Gastroesophageal sphincter (tissue), 4 donors: ENCODE measurements around the gene ITGA7. TPM values are rescaled to one million over a fixed set of nuclear protein-coding genes. Genes with fewer than 3 reads are reported as not detected.

Experiments
- ATAC-seq: fragments of 150-250 bp; one replicate; pipeline ENCODE4 v1.9.1; 2016; ENCODE audit warnings: mild to moderate bottlenecking, moderate library complexity
- H3K27ac ChIP-seq, 4 donors: fragments of 200-600 bp; sonication (generic) in 3 of 4; 1 replicate in 3 of 4; 2 replicates in 1 of 4; pipeline ENCODE4 v1.5.1; 2016 to 2019
- H3K27me3 ChIP-seq: fragments of 200-600 bp; sonication (generic); one replicate; pipeline ENCODE4 v1.5.1; 2019
- H3K36me3 ChIP-seq, 2 donors: fragments of 200-600 bp; sonication (generic); one replicate each; pipeline ENCODE4 v1.5.1; 2019; ENCODE audit warnings: control low read depth in 1 of 2
- H3K4me1 ChIP-seq, 3 donors: fragments of 200-600 bp; sonication (generic); 1 replicate in 2 of 3; 2 replicates in 1 of 3; pipeline ENCODE4 v1.5.1; 2016 to 2019; ENCODE audit warnings: control low read depth in 2 of 3
- H3K4me3 ChIP-seq, 2 donors: fragments of 200-600 bp; sonication (generic); one replicate each; pipeline ENCODE4 v1.5.1; 2019; ENCODE audit warnings: mild to moderate bottlenecking in 1 of 2, moderate library complexity in 1 of 2
- H3K9me3 ChIP-seq, 3 donors: fragments of 200-600 bp; sonication (generic); one replicate each; pipeline ENCODE4 v1.5.1; 2017 to 2019; ENCODE audit warnings: control low read depth in 2 of 3
- EP300 ChIP-seq: sonication (generic); formaldehyde crosslinking; IDR thresholded peaks from one replicate; pipeline ENCODE4 v1.6.1; 2017; ENCODE audit warnings: antibody characterized with exemption, mild to moderate bottlenecking
- POLR2A ChIP-seq, 2 donors: fragments of 450-650 bp; IDR thresholded peaks; one replicate each; pipeline ENCODE4 v1.6.1; 2017; ENCODE audit warnings: antibody characterized with exemption in 2 of 2, mild to moderate bottlenecking in 2 of 2, moderate library complexity in 1 of 2
- POLR2AphosphoS5 ChIP-seq: sonication (generic); formaldehyde crosslinking; IDR thresholded peaks from one replicate; pipeline ENCODE4 v1.6.1; 2017; ENCODE audit warnings: antibody characterized with exemption
- WGBS, 2 donors: methylation state at CpG; one replicate each; pipeline ENCODE4 v1.1.5; 2018; ENCODE audit warnings: low coverage in 1 of 2; 5-methylcytosine and 5-hydroxymethylcytosine counted together
- total RNA-seq, 4 donors: library from RNA; depleted of rRNA; stranded (reverse); fragments of >200 nt; gene quantifications; one replicate each; pipeline ENCODE4 v1.1.0, GENCODE V29; 2016
- TF ChIP-seq, protein P1 (sequence below), 4 experiments: fragments of 200-600 bp in 2 of 4; fragments of 450-650 bp in 2 of 4; sonication (generic) in 1 of 4; IDR thresholded peaks; one replicate each; pipeline ENCODE4 v1.5.1; 2017 to 2019; ENCODE audit warnings: antibody characterized with exemption in 4 of 4, mild to moderate bottlenecking in 2 of 4, moderate library complexity in 2 of 4

ITGA7 gene
- total RNA-seq, 4 donors from 2014 or later = 143 to 260 (median 182) TPM

DNA sequence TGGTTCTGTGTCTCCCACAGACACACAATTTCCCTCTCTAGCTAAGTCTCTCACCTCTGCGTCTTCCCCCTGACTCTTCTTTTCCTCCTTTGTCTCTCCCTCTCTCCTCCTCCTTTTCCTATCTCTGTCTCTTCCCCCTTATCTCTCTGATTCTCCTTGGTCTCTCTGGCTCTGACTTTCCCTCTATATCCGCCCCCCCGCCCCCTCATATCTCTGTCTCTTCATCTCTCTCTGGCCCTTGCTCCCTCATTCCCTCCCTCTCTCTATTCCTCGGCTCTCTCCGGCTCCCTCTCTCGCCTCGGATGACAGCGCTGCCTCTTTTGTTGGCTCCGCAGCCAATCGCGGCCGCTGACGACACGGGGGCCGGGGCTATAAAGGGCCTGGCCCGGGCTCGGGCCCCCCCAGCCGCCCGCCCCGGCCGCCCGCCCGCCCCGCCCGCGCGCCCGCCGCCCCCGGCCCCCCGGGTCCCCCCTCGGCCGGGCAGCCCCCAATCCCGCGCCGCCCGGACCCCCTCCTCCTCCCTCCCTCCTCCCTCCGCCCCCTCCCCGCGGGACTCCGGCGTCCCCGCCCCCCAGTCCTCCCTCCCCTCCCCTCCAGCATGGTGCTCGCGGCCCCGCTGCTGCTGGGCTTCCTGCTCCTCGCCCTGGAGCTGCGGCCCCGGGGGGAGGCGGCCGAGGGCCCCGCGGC, 35.2 kb upstream of the ITGA7 start, which contains the start of gene GDF11:
GDF11 (plus strand) TSS at position 404 of the 687 bp plus-strand sequence; CDS start at position 599, 195 bp downstream.
- WGBS, 2 donors = 2 to 4% methylated on average over 3 to 12 of the region's 53 CpGs
- no peaks in the 10 kb centered on the region for H3K9me3 ChIP-seq
- H3K36me3 ChIP-seq = no peaks in the 10 kb centered on the region
- H3K27me3 ChIP-seq = no peaks in the 10 kb centered on the region
- peak within 1 kb of the TSS; percentile 46 to 64 for H3K4me3 ChIP-seq
- H3K27ac ChIP-seq = peak within 1 kb of the TSS in 3 of 4 donors; percentile 74 to 90 (median 83)
- TF ChIP-seq, protein P1, sequence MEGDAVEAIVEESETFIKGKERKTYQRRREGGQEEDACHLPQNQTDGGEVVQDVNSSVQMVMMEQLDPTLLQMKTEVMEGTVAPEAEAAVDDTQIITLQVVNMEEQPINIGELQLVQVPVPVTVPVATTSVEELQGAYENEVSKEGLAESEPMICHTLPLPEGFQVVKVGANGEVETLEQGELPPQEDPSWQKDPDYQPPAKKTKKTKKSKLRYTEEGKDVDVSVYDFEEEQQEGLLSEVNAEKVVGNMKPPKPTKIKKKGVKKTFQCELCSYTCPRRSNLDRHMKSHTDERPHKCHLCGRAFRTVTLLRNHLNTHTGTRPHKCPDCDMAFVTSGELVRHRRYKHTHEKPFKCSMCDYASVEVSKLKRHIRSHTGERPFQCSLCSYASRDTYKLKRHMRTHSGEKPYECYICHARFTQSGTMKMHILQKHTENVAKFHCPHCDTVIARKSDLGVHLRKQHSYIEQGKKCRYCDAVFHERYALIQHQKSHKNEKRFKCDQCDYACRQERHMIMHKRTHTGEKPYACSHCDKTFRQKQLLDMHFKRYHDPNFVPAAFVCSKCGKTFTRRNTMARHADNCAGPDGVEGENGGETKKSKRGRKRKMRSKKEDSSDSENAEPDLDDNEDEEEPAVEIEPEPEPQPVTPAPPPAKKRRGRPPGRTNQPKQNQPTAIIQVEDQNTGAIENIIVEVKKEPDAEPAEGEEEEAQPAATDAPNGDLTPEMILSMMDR (IDR thresholded peaks at IDR 0.05) = peak in 1 of 4 experiments; percentile 4
- TF ChIP-seq EP300 (no peak), POLR2AphosphoS5 (peak; percentile 40)
- peaks cover 0 to 62% (median 35%) of the 10 kb centered on the region in 3 donors for H3K4me1 ChIP-seq
- ATAC-seq = peak; percentile 86

DNA sequence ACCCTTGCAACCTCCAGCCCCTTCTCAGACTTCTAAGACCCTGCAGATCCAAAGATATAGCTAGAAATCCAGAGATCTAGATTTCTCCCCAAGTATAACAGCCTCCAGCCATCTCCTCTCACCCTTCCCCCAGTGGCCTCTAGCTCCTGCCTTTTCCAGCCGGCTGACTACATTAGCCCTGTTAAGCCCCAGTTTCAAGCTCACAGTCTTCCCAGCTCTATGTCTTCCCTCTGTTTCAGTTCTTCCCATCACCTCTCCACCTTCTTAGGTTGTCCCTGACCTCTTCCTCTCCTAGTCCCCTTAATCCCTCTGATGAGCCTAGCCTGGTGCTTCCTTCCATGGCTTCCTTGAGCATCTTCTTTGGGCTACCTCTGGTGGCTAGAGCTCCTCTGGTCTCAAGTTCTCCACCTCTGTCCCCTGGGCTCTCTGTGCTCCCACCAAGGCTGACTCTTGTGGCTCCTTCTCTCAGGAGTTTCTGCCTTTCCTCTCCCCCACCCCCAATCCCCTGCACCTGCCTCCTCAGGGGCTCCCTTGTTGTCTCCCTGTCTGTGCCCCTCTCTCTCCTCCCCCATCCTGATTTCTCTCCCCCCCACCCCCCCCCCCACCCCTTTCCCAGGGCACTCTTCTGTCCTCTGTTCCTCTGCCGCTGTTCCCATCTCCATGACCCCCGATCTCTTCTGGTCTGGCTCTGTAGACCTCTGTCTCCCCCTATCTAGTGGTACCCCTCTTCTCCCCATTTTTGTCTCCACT, 34.4 kb upstream of the ITGA7 start:
- Histone ChIP-seq H3K4me1 (peaks cover 0 to 62% (median 41%) of the 10 kb centered on the region in 3 donors), H3K4me3 (peak overlapping the region in 1 of 2 donors; percentile 64)
- TF ChIP-seq EP300 (no peak), POLR2A (IDR thresholded peaks at IDR 0.05) (no peak), POLR2AphosphoS5 (no peak)
- TF ChIP-seq, protein P1 (IDR thresholded peaks at IDR 0.05) = no peak

DNA sequence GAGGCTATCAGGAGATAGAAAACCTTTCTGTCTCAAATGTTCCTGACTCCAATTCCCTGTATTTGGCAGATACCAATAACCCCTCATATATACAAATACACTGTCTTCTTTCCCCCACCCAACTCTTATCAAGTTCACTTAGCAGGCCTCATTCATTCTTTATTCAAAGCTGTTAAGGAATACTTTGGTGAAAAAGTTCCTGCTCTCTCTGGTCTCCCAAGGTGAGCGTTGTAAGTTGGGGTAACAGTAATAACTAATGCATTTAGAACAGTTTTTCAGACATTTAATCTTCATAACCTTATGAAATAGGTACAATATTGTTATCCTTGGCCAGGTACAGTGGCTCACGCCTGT, 31.3 kb upstream of the ITGA7 start:
- peak overlapping the region in 1 of 2 donors; percentile 60 for H3K4me3 ChIP-seq
- H3K4me1 ChIP-seq = peaks cover 0 to 38% (median 21%) of the 10 kb centered on the region in 3 donors
- H3K9me3 ChIP-seq = no peaks in the 10 kb centered on the region
- no peak for ATAC-seq
- H3K36me3 ChIP-seq = no peaks in the 10 kb centered on the region
- TF ChIP-seq, protein P1 (IDR thresholded peaks at IDR 0.05) = no peak
- no peak for TF ChIP-seq POLR2AphosphoS5
- TF ChIP-seq EP300 = no peak
- no peak for TF ChIP-seq POLR2A (IDR thresholded peaks at IDR 0.05)
- peak overlapping the region in 1 of 4 donors; percentile 79 for H3K27ac ChIP-seq
- 56 to 70% methylated on average over 2 of the region's 2 CpGs for WGBS, 2 donors
- no peaks in the 10 kb centered on the region for H3K27me3 ChIP-seq

More for the DNA sequence above, 34.4 kb upstream of the ITGA7 start:
- no peaks in the 10 kb centered on the region for H3K27me3 ChIP-seq
- no peaks in the 10 kb centered on the region for H3K36me3 ChIP-seq
- 9 to 18% methylated on average over 3 of the region's 3 CpGs for WGBS, 2 donors
- ATAC-seq = no peak
- H3K27ac ChIP-seq = peak overlapping the region in 3 of 4 donors; percentile 74 to 90 (median 83)
- no peaks in the 10 kb centered on the region for H3K9me3 ChIP-seq

DNA sequence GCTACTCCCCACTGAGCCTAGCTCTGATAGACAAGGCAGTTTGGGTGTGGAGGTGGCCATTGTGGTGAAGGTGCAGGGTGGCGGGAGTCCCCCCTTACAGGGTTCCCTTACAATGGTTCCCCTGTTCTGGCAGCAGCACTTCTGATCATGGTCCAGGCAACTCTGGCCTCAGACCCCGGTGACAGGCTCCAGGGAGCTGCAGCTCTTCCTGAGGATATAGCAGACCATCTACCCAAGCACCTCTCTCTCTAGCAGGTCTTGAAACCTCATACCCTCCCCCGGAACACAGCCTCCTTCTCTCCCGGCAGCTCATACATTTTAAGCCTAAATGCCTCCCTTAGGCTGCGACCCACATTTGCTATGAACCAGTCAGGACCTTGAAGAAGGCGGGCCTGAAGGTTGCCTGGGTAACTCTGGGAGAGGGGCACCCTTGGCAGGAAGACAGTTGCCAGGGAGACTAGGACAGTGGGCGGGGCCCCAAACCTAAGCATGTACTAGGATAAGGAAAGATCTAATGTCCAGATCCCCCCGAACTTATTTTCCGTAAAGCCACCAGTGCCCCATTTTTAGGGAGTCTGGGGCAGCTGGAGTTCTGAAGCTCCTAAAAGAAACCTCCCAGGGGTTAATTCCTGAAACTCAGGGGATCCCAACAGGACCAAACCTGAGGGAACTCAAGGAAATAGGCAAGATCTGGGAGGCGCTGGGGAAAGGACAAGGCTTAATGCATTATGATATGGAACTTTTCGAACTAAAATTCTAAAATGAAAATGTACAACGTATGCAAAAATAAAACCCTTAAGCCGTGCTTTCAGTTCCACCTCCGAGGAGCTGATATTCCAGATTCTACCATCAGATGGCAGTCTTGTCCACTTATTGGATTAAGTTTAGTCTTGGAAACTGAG, 30.7 kb upstream of the ITGA7 start:
- Histone ChIP-seq H3K36me3 (no peaks in the 10 kb centered on the region), H3K4me1 (peaks cover 0 to 32% (median 16%) of the 10 kb centered on the region in 3 donors), H3K9me3 (no peaks in the 10 kb centered on the region), H3K4me3 (peak overlapping the region; percentile 60 to 67), H3K27me3 (no peaks in the 10 kb centered on the region), H3K27ac (peak overlapping the region; percentile 48 to 79 (median 76))
- WGBS, 2 donors = 3% methylated on average over 11 of the region's 14 CpGs
- ATAC-seq = peak; percentile 67
- TF ChIP-seq, protein P1 (IDR thresholded peaks at IDR 0.05) = peak in 3 of 4 experiments; percentile 87 to 97 (median 96)
- TF ChIP-seq EP300 (no peak), POLR2AphosphoS5 (no peak), POLR2A (IDR thresholded peaks at IDR 0.05) (no peak)
